ENCODE results near the gene HLF. TPM values are rescaled to one million over a fixed set of nuclear protein-coding genes. Genes with fewer than 3 reads are reported as not detected.

The HLF gene
- total RNA-seq, 2 experiments from 2014 or later = 0.95 to 1.0 TPM

- no peak for DNase-seq
- CTCF ChIA-PET = interaction anchor here (0.7 kb wide), 1 partner anchor 18 kb away, joined by 3 read pairs; no protein-coding TSS in a partner anchor
- H3K27me3 Mint-ChIP-seq = peaks cover 6% of the 10 kb centered on the region
- intact Hi-C loops (cut with DNase I, micrococcal nuclease) = no loop called here
- no peaks in the 10 kb centered on the region for H3K9me3 Mint-ChIP-seq (ENCODE audit: low read depth)
- H3K4me3 Mint-ChIP-seq = no peak overlapping the region
- POLR2A ChIA-PET = no interaction called here
- no peaks in the 10 kb centered on the region for H3K36me3 Mint-ChIP-seq (ENCODE audit: low read depth)
- ATAC-seq = no peak
- no peak overlapping the region for H3K27ac Mint-ChIP-seq
- H3K4me1 Mint-ChIP-seq = no peaks in the 10 kb centered on the region
Observed at GRCh38 chr17:55275894-55276804, 11.4 kb downstream of the HLF start.

- Mint-ChIP-seq H3K36me3 (ENCODE audit: low read depth) (no peaks in the 10 kb centered on the region), H3K9me3 (ENCODE audit: low read depth) (no peaks in the 10 kb centered on the region), H3K4me1 (no peaks in the 10 kb centered on the region), H3K27me3 (no peaks in the 10 kb centered on the region), H3K4me3 (no peak overlapping the region), H3K27ac (no peak overlapping the region)
- no peak for ATAC-seq
- no peak for DNase-seq
- intact Hi-C loops (cut with DNase I, micrococcal nuclease) = no loop called here
- CTCF ChIA-PET = interaction anchor here (0.6 to 1.3 kb wide), 2 partner anchors 7 to 120 kb away, joined by 3 to 4 read pairs; no protein-coding TSS in a partner anchor
- POLR2A ChIA-PET = no interaction called here
Observed at GRCh38 chr17:55278173-55278961, 13.6 kb downstream of the HLF start.

GRCh38 chr17:55279203-55279602 lies 14.4 kb downstream of the HLF start:
- DNase-seq (no peak), ATAC-seq (no peak)
- ChIA-PET CTCF (no interaction called here), POLR2A (no interaction called here)
- no peak overlapping the region for H3K4me3 Mint-ChIP-seq
- no peaks in the 10 kb centered on the region for H3K27me3 Mint-ChIP-seq
- peaks cover 3% of the 10 kb centered on the region for H3K4me1 Mint-ChIP-seq
- intact Hi-C loops (cut with DNase I, micrococcal nuclease) = no loop called here
- no peaks in the 10 kb centered on the region for H3K36me3 Mint-ChIP-seq (ENCODE audit: low read depth)
- H3K27ac Mint-ChIP-seq = no peak overlapping the region
- no peaks in the 10 kb centered on the region for H3K9me3 Mint-ChIP-seq (ENCODE audit: low read depth)

- Mint-ChIP-seq H3K4me1 (peaks cover 7% of the 10 kb centered on the region), H3K27me3 (no peaks in the 10 kb centered on the region), H3K27ac (no peak overlapping the region), H3K9me3 (ENCODE audit: low read depth) (no peaks in the 10 kb centered on the region), H3K4me3 (no peak overlapping the region), H3K36me3 (ENCODE audit: low read depth) (no peaks in the 10 kb centered on the region)
- ChIA-PET POLR2A (no interaction called here), CTCF (no interaction called here)
- DNase-seq (no peak), ATAC-seq (no peak)
- intact Hi-C loops (cut with DNase I, micrococcal nuclease) = no loop called here
Observed at GRCh38 chr17:55279788-55280187, 15.0 kb downstream of the HLF start.

- no peak overlapping the region for H3K4me3 Mint-ChIP-seq
- DNase-seq (no peak), ATAC-seq (no peak)
- H3K27me3 Mint-ChIP-seq = no peaks in the 10 kb centered on the region
- no peaks in the 10 kb centered on the region for H3K9me3 Mint-ChIP-seq (ENCODE audit: low read depth)
- peaks cover 10% of the 10 kb centered on the region for H3K4me1 Mint-ChIP-seq
- H3K27ac Mint-ChIP-seq = no peak overlapping the region
- H3K36me3 Mint-ChIP-seq (ENCODE audit: low read depth) = no peaks in the 10 kb centered on the region
- intact Hi-C loops (cut with DNase I, micrococcal nuclease) = no loop called here
- ChIA-PET CTCF (no interaction called here), POLR2A (no interaction called here)
Observed at GRCh38 chr17:55280212-55280611, 15.5 kb downstream of the HLF start.

GRCh38 chr17:55281649-55282378 lies 17.1 kb downstream of the HLF start:
- peaks cover 10% of the 10 kb centered on the region for H3K4me1 Mint-ChIP-seq
- ChIA-PET POLR2A (interaction anchor here (0.7 kb wide), 1 partner anchor 102 kb away, joined by 3 read pairs; no protein-coding TSS in a partner anchor), CTCF (interaction anchor here (0.6 kb wide), 1 partner anchor 12 kb away, joined by 3 read pairs; no protein-coding TSS in a partner anchor)
- H3K4me3 Mint-ChIP-seq = no peak overlapping the region
- H3K27ac Mint-ChIP-seq = no peak overlapping the region
- H3K36me3 Mint-ChIP-seq (ENCODE audit: low read depth) = no peaks in the 10 kb centered on the region
- H3K27me3 Mint-ChIP-seq = peaks cover 1% of the 10 kb centered on the region
- no peaks in the 10 kb centered on the region for H3K9me3 Mint-ChIP-seq (ENCODE audit: low read depth)
- DNase-seq (no peak), ATAC-seq (no peak)
- intact Hi-C loops (cut with DNase I, micrococcal nuclease) = no loop called here

- Mint-ChIP-seq H3K27ac (no peak overlapping the region), H3K36me3 (ENCODE audit: low read depth) (no peaks in the 10 kb centered on the region), H3K4me3 (no peak overlapping the region), H3K4me1 (peaks cover 10% of the 10 kb centered on the region), H3K9me3 (ENCODE audit: low read depth) (no peaks in the 10 kb centered on the region), H3K27me3 (peaks cover 1% of the 10 kb centered on the region)
- ChIA-PET CTCF (no interaction called here), POLR2A (no interaction called here)
- intact Hi-C loops (cut with DNase I, micrococcal nuclease) = no loop called here
- ATAC-seq (no peak), DNase-seq (no peak)
Observed at GRCh38 chr17:55282379-55282702, 17.6 kb downstream of the HLF start.

- Mint-ChIP-seq H3K27ac (no peak overlapping the region), H3K9me3 (ENCODE audit: low read depth) (no peaks in the 10 kb centered on the region), H3K4me3 (no peak overlapping the region), H3K36me3 (ENCODE audit: low read depth) (no peaks in the 10 kb centered on the region), H3K27me3 (peaks cover 1% of the 10 kb centered on the region), H3K4me1 (peaks cover 10% of the 10 kb centered on the region)
- CTCF ChIA-PET = no interaction called here
- POLR2A ChIA-PET = no interaction called here
- DNase-seq (no peak), ATAC-seq (no peak)
- intact Hi-C loops (cut with DNase I, micrococcal nuclease) = no loop called here
Observed at GRCh38 chr17:55282741-55283140, 18.0 kb downstream of the HLF start.

GRCh38 chr17:55283256-55283965 lies 18.7 kb downstream of the HLF start:
- ATAC-seq = no peak

GRCh38 chr17:55284001-55284884 lies 19.5 kb downstream of the HLF start:
- POLR2A ChIA-PET = no interaction called here
- no peak overlapping the region for H3K27ac Mint-ChIP-seq
- no peaks in the 10 kb centered on the region for H3K36me3 Mint-ChIP-seq (ENCODE audit: low read depth)
- peaks cover 1% of the 10 kb centered on the region for H3K27me3 Mint-ChIP-seq
- DNase-seq (no peak), ATAC-seq (no peak)
- H3K9me3 Mint-ChIP-seq (ENCODE audit: low read depth) = no peaks in the 10 kb centered on the region
- H3K4me3 Mint-ChIP-seq = no peak overlapping the region
- CTCF ChIA-PET = interaction anchor here (0.5 to 1.2 kb wide), 3 partner anchors 10 to 18 kb away, joined by 3 read pairs; no protein-coding TSS in a partner anchor
- peaks cover 10% of the 10 kb centered on the region for H3K4me1 Mint-ChIP-seq
- intact Hi-C loops (cut with DNase I, micrococcal nuclease) = no loop called here

More at GRCh38 chr17:55283256-55283965, 18.7 kb downstream of the HLF start:
- no peaks in the 10 kb centered on the region for H3K9me3 Mint-ChIP-seq (ENCODE audit: low read depth)
- no peak overlapping the region for H3K4me3 Mint-ChIP-seq
- POLR2A ChIA-PET = no interaction called here
- CTCF ChIA-PET = interaction anchor here (0.6 to 1.2 kb wide), 2 partner anchors 13 to 17 kb away, joined by 3 read pairs; no protein-coding TSS in a partner anchor
- DNase-seq = no peak
- H3K4me1 Mint-ChIP-seq = peaks cover 10% of the 10 kb centered on the region
- no peak overlapping the region for H3K27ac Mint-ChIP-seq
- no peaks in the 10 kb centered on the region for H3K36me3 Mint-ChIP-seq (ENCODE audit: low read depth)
- intact Hi-C loops (cut with DNase I, micrococcal nuclease) = no loop called here
- peaks cover 1% of the 10 kb centered on the region for H3K27me3 Mint-ChIP-seq

Measured in activated CD4-positive, alpha-beta T cell treated with anti-CD3 and anti-CD28 coated beads for 36 hours (primary cell).